Stimulated activated CD8-positive, alpha-beta memory T cell treated with anti-CD3 and anti-CD28 coated beads, Interleukin-4, amount 100 ng/mL, for 48 hours (primary cell): ENCODE measurements around the gene PIR.

Source experiments
- DNase-seq: peaks from one replicate; pipeline ENCODE4 v3.0.0-alpha.2; 2020

The PIR gene

DNA sequence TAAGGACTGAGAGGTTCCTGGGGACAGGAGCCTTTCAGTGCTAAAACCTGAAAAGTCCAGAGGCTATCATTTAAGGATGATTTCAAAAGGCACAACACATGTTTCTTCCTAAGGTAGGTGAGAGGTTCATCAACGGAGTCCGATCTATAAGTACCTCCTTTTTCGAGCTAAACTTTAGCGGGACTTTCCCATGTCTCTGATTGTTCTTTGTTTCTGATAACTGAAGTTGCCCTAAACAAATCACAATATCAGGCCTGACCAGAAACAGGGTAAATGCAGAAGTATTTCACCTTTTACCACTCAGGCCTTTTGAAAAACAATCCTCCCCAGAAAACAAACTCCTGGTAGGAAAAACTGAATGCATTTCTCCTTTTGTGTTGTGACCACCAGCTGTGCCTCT is 17.6 kb downstream of the PIR start:
- DNase-seq: no peak

DNA sequence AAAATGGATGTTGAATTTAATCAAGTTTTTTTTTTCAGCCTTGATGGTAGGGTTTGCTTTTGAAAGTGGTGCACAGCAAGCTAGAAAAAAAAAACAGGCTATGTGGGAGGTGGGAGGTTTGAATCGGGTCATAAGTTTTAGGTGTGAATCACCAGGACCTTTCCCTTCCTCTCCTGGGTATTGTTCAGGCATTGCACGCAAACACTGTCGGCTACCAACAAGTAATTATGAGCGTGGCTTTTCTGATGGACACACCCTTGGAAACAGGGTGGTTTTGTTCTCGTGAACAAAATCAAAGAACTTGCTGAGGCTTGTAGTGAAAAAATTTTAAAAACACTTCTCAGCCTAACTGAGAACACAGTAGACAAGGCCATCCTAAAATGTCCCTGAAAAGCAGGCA is 18.1 kb downstream of the PIR start:
- no peak for DNase-seq

DNA sequence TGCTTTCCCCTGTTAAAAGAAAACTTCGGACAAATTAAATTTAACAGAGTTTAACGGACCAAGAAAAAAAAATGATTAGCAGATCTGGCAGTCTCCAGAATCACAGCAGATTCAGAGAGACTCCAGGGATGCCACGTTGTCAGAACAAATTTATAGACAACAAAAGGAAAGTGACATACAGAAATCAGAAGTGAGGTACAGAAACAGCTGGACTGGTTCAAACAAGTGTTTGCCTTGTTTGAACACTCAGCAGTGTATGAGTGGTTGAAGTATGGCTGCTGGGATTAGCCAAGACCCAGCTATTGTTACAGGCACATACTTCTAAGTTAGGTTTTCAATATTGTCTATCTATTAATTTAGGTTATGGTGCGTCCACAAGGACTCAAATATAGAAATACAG is 19.1 kb downstream of the PIR start:
- DNase-seq: no peak

DNA sequence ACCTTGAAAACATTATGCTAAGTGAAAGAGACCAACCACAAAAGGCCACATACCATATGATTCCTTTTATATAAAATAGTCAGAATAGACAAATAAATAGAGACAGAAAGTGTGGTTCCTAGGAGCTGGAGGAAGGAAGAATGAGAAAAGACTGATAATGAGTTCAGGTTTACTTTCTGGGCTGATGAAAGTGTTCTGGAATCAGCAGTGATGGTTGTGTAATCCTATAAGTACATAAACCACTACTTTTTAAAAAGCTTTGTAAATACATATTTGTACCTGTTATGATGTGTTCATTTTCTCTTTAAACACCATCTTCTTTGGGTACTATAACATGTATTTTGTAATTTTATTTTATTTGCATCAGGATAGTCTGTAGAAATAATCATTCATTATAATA is 20.6 kb downstream of the PIR start:
- DNase-seq: no peak

DNA sequence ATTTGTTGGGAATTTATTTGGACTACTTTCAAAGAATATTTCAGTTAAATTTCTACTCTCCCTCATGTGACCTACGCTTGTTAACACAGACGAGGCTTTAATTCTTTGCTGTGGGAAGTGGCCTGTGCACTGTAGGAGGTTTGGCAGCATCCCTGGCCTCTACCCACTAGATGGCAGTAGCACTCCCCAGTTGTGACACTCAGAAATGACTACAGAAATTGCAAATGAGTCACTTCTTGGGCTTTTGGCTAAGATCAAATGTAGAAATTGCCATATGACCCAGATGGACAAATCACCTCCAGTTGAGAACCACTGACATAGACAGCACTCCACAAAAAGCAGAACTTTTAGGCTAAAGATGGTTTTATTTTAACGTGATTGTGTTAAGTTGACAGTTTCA is 22.1 kb downstream of the PIR start:
- DNase-seq: peak; percentile 61

DNA sequence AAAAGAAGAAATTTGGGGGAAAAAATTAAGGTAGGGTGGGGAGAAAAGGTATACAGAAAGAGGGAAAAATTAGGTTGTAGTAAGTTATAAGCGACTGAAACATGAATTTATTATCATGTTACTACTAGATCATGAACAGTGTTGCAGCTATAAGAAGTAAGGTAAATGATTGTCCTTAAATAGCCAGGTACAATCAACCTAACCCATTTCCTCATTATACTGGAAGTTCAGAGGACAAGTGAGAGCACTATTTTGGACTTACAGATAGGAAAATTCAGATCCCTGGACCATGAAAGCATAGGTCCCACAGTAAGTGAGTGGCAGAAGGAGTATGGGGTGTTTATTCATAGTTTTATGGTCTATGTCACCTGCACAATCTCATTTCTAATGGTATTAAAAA is 23.5 kb downstream of the PIR start:
- DNase-seq: no peak

DNA sequence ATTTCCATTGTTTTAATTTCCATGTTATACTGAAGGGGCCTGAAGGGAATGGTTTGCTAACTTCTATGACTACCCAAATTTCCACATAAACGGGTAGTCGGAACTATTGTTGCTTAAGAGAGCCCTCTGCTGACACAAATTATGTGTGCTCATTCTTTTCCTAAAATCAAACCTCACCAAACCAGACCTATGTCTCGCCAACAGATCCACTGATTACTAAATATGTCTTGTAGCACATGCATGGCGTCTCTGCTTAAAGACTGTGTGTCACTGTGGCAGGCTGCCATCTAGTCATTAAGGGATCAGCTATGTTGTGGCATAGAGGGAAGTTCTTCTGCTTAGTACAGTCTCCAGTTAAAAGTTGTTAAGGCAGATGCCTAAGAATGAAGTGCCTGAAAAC is 25.1 kb downstream of the PIR start:
- no peak for DNase-seq

DNA sequence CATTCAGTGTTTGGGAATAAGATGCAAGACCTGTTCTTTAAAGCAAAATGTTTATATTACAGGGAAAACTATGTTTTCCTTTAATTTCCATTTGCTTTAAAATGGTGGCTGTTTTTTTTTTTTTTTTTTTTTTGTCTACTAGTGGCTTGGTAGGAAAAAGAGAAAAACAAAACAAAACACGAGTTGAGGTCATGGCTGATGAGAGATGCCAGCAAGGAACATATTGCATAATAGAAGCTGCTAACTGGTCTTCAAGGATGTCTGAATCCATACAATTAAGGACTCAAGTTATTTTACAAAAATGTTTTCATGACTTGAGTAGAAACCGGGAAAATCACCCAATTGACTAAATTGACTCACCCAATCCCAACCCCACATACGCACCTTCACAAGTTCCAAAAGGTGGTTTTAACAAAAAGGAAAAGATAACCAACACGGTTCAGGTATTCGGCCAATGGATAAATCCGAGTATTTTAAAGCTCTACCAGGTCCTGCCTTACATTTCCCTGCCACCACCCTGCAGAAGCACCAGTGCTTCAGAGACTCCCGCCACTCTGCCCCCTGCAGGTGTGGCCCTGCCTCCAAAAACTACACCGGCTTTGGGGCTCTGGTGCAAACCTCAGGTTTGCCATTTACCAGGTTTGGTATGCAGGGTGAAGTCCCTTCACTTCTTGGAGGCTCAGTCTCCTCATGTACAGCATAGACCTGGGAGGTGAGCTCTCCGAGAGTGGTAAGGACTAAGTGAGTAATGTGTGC is 27.1 kb downstream of the PIR start:
- DNase-seq: no peak

DNA sequence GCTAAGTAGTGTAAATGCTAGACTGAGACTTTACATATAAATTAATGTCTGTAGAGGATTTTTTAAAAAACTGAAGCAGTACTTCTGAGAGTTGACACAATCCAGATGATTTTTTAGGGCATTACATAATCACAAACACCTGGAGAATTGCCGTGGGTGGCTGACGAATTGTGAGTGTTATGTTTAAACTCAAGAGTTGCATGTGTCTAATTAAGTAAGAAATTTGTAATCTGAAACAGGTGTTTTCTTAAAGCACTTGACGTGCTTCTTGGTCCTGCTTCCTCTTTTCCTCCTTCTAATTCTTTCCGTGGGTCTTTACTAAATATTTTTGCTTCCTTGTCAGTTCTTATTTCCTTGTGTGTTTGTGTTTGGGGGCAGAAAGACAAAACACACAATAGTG is 27.8 kb downstream of the PIR start:
- no peak for DNase-seq

DNA sequence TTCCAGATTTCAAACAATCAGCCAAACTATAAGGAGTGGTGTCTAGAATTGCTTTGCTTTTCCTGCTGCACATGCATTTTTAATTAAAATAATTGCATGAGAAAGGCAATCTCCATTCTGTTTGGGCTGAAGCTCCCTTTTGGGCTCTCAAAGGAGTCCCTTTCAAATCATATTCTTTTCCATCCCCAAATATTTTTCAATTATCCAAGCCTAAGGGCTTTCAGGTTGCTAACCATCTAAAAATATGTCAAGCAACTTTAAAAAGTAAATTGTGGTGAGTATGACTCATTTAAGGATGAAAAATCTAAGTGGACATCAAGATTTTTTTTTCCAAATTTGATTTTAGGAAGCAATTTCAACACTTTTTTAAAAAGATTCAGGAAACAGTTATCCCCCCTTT is 28.4 kb downstream of the PIR start:
- DNase-seq: no peak

DNA sequence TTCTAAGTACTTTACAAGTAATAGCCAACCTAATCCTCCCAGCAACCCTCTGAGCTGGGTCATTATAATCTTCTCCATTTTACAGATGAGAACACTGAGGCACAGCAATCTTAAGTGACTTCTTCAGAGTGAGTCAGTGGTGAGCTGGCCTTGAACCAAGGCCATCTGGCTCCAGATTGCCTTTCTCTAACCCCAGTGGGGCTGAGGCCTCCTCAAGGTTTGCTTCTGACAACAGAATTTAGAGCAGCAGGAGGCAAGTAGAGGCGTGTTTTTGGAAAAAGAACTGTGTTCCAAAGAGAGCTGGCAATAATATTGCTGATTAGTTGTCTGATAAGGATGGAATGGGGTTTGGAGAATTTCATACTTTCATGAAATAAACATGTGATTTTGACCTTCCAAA is 41.2 kb downstream of the PIR start:
- DNase-seq: no peak

DNA sequence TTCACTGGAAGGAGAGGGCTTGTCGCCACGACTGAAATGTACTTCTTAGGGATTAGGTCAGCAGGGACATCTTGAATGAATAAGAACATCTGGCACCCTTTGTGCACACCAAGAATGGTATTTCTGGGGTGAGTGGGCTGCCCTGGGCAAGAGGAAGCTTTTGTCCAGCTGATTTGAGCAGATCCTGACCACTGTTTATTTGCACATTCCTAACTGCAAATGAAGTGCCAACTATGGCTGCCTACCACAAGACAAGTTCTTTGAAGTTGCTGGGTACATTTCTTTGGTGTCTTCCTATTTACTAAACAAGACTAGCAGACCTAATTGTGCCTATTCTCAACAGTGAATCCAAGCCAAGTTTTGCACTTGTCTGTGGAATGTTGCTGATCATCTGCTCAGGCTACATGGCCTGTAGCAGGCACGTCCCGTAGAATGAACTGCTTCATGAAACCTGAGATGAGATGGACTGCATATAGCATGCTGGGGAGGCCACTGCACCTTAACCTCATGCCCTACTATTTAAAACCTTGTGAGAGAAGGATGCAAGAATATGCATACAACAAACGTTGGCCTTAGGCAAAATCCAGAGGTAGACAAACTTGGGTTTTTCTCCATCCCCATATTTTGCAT is 45.0 kb downstream of the PIR start:
- no peak for DNase-seq

DNA sequence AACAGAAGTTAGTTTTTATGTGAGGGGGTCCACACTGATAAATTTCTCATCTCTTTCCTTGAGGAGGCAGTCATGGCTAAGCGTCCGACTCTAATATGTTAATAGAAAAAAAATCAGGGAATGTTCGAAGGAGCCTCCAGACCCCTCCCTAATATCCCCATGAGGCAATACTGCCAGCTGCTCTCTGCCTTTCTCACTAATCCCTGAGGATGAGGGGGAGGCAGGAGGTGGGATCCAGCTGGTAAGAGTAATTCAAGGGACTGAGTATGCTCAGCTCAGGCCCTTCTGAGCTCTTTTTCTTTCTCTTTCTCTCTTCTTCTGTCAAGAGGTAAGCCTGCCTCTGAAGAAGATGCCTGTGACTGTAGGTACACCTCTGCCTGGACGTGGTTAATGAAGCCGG is 51.7 kb downstream of the PIR start:
- DNase-seq: no peak

DNA sequence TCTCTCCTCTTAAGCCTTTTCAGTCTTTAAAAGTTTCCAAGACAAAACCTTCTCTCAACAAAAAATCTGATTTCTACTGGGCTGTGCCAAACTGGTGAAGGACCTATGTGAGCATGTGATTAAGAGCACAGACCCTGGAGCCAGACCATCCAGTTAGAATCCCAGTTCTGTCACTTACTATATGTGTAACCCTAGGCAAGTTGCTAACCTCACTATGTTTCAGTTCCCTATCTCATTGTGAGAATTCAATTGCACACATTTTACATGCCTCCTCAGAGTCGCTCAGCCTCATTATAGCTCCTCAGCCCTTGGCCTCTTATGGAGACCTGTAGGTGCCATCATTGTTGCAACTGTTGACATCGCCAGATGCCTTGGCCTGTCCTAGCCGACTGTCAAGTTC is 54.8 kb downstream of the PIR start:
- DNase-seq: no peak

DNA sequence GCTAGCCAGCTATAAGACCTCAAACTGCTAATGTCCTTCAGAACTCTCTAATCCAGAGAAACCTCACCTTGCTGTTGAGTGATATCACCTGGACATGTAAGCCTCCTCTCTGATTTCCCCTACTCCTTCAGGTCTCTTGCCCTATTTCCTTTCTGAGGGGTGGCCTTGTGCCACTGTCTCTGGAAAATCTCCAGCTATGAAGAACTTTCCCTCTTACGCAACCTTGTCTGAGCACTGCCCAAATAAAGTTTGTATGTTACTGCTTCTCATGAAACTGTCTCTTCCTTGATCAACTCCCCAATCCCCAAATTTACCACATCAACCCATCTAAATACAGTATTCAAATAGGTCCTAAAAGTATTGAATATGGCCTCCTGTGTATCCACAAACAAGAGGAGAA is 55.4 kb downstream of the PIR start:
- no peak for DNase-seq

DNA sequence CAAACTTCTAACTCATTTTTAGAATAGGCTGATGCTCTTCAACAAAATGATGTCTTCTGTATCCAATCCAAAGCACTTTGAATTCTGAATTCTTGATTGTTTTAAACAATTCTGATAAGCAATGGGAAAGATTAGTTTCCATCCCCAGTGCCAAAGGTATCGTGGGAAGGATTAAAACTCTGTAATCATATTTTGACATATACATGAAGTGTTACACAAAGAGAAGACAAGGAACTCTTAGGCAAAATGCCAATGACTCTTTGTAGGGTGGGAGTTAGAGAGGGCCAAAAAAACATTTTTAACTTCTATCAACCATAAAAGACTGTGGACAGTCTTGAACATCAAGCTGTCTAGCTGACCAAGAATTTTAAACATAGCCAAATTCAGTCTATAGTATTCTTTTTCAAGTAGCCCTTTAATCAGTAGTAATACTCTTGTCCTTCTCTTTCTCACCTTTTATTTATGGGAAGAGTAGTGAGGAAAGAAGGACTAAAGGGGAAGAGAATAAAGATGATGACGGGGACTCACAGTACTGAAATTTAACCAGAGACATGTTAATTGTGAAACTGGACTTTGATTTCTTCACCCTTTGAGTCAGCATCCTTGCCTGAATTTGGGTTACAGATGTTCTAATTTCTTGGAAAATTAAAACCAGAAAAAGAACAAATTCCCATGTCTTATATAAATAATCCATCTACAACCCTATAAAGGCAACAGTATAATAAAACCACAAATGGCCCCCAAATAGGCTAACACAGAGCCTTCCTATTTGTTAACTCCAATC is 57.1 kb downstream of the PIR start:
- no peak for DNase-seq

DNA sequence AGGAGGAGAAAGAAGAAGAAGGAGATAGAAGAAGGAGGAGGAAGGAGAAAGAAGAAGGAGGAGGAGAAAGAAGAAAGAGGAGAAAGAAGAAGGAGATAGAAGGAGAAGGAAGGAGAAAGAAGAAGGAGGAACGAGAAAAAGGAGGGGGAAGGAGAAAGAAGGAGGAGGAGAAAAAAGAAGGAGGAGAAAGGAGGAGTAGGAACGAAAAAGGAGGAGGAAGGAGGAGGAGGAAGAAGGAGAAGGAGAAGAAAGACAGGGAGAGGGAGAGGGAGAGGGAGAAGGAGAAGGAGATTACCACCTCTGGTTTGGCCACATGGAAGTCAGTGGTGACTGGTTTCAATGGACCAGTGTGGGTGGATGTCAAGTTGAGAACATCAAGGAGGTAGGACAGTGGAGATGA is 58.9 kb downstream of the PIR start:
- no peak for DNase-seq

DNA sequence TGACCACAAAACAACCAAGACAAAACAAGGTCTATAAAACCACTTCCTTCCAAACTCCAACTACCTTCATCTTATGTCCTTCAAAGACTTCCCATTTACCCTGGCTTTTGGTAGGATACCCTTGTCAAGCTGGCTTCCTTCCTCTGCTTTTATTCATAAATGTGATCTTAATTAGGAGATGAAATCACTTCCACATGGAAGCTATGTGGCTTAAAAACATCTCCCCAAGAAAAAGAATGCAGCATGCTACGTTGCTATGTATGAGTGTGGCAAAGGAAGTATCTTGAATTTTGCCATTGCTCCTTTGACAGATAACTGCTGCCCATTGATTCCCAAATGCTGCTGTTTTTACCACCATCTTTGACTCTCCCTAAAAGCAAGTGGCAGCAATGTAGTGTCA is 62.5 kb downstream of the PIR start:
- no peak for DNase-seq

DNA sequence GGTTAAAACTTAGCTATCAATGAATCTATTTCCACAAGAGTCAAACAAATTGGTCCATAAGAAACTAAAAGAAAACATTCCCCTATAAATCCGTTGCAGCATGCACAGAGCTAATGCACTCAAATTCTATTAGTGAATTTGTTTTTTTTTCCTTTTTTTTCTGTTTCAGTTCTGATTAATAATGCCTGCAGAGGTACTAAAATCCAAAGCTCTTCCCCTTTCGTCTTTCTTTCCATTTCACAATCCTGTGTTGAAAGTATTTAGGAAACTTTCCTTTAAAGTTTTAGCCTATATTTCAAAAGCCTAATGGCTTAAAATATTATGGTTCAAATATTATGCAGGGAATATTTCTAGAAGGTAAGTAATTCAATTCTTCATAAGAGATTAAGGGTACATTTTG is 63.1 kb downstream of the PIR start:
- DNase-seq: no peak

DNA sequence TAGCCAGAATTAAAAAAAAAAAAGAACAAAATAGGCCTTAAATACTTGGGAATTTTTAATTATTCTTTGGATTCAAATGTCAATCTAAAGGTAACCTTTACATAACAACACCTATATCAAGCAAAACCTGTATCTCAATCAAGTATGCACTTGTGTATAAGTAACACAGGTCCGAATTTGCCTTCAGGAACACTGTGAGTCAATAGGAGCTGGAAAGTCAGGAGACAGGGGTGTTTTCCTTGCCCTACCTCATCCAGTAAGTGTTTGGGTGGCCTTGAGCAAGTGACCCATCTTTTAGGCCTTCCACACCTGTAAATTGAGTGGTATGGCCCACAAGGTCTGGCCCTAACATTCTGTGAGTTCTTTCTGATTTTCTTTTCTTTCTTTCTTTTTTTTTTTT is 68.1 kb downstream of the PIR start:
- DNase-seq: no peak

DNA sequence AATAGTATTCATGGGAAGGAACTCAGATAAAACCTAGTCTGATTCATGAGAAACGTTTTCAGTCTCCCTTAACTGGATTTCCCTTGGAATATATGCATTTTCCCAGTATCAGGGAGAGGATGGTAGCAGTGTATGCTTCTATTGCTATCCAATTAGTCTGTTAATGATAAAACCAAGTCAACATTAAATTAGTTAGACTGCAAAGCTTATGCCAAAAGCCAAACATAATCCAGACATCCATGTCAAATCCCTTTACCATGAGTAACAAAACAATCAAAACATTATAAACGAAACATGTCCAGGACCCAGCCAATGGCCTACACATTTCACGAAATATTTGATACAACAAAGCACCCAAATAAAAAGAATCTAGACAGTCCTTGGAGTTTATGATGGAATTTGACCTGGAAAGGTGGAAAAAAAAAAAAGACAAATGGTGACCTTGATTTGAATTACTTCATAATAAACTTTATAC is 74.4 kb downstream of the PIR start:
- DNase-seq: no peak

DNA sequence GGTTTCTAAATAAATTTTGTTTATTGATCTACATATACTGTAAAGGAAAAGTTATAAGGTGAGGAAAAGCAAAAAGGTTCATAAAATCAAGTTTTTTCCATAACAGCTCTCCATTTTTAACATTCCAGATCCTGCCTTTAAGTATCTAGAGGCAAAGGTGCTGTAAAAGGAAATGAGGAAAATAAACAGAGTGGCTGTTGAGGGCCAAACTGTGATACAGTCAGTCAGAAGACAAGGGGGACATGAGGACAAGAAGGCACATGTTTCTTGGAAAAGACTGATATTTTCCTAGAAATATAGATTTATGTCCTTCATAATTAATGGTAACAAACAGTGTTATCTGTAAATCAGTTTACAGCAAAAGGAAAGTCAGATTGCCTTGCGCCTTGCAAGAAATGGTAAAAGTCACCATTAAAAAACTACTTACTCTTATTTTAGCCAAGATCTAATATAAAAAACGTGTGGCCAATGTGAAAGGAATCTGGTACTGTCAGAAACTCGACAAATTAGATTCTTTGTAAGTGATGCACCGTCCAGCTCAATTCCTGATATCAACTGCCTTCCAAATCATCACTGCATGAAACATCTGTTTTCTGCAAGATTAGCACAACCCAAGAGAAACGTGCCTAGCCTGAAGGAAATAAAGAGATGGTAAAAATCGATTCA is 75.0 kb downstream of the PIR start:
- DNase-seq: no peak

DNA sequence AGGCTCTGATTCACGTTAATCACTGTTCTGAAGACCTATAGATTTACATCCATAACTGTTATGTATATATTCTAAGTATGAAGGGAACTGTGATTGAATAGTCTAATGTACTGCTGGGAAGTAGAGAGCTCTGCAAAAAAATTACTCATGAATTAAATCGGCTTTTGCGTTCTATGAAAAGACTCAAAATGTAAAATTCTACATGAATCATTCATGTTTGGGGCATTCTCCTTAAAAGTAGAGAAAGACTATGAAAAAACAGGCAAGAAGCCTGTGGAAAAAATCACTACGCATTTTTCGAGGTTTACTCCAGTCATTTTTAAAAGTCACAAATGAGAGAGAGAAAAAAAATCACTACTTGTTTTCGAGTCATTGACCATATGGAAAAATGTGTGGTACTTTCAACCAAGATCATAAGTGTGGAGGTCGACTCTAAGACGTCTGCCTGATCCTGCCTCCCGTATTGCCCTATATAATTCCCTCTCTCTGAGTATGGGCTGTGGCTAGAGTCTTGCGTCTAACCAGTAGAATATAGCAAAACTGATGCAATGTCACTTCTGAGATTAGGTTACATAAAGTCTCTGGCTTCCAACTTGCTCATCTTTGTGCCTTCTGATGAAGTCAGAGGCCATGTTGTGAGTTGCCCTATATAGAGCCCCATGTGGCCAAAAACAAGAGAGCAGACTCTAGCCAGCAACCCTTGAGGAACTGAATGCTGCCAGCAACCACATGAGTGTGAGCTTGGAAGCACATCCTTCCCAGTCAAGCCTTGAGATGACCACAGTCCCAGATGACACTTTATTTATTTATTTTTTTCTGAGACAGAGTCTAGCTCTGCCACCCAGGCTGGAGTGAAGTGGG is 76.8 kb downstream of the PIR start:
- no peak for DNase-seq
